A549 (cell line): Measurements from ENCODE around the gene MSANTD1. TPM values are rescaled to one million over a fixed set of nuclear protein-coding genes. Genes with fewer than 3 reads are reported as not detected.

Source experiments
- ATAC-seq, 2 experiments: fragments of 200-7000 bp in 1 of 2; fragments of >200 bp in 1 of 2; cut with Nextera tagmentation in 1 of 2; cut with Tn5 transposase in 1 of 2; 3 replicates each; pipeline versions ENCODE4 v1.8.0 to v1.9.1; 2018 to 2020; ENCODE audit warnings: mild to moderate bottlenecking in 1 of 2, moderate library complexity in 1 of 2
- CTCF ChIA-PET: fragments of 300-600 bp; sonication (Branson Sonifier 250); formaldehyde crosslinking; extraction: SDS; loops from one replicate; lab custom pipeline; 2021; ENCODE audit warnings: antibody characterized with exemption, inconsistent platforms; lab: Yijun Ruan, JAX
- POLR2A ChIA-PET: fragments of 350-600 bp; formaldehyde crosslinking; extraction: SDS; loops from one replicate; lab custom pipeline; 2021; ENCODE audit warnings: antibody characterized with exemption, inconsistent platforms; lab: Yijun Ruan, JAX
- DNase-seq, 2 experiments: peaks; one replicate each; pipeline versions ENCODE4 v3.0.0 to v3.0.0-alpha.2; 2011 to 2016; ENCODE audit warnings: low read depth in 1 of 2, low spot score in 1 of 2
- FAIRE-seq: peaks from 2 replicates; lab custom pipeline; 2011; peaks lifted over from hg19 to GRCh38; lab: Jason Lieb, UNC
- H3K27ac ChIP-seq, 2 experiments: fragments of >200 bp; sonication (Bioruptor Twin); formaldehyde crosslinking; 3 replicates each; pipeline ENCODE4 v1.5.1; 2016 to 2017
- H3K4me1 ChIP-seq: fragments of >200 bp; sonication (Bioruptor Twin); formaldehyde crosslinking; 3 replicates; pipeline ENCODE4 v1.6.1; 2016
- H3K4me2 ChIP-seq: fragments of >200 bp; sonication (Bioruptor Twin); formaldehyde crosslinking; 3 replicates; pipeline ENCODE4 v1.6.1; 2016
- H3K4me3 ChIP-seq: fragments of >200 bp; sonication (Bioruptor Twin); formaldehyde crosslinking; 3 replicates; pipeline ENCODE4 v1.5.1; 2016
- H3K9me3 ChIP-seq: fragments of >200 bp; sonication (Bioruptor Twin); formaldehyde crosslinking; 3 replicates; pipeline ENCODE4 v1.6.1; 2016
- ATOH8 ChIP-seq: fragments of 250-450 bp; sonication (Bioruptor Pico); IDR thresholded peaks from 2 replicates; pipeline ENCODE4 v1.5.0; 2020; ENCODE audit warnings: low read depth, mild to moderate bottlenecking, moderate library complexity
- BHLHE40 ChIP-seq: IDR thresholded peaks from 2 replicates; pipeline ENCODE4 v1.6.1; 2012; ENCODE audit warnings: low read depth, low read length, inconsistent platforms
- E2F6 ChIP-seq: IDR thresholded peaks from 2 replicates; pipeline ENCODE4 v1.6.1; 2012; ENCODE audit warnings: low read depth, borderline replicate concordance
- FOSL2 ChIP-seq, 2 experiments: fragments of 450-650 bp in 1 of 2; fragments of >200 bp in 1 of 2; sonication (Bioruptor Twin) in 1 of 2; formaldehyde crosslinking; IDR thresholded peaks; 2 replicates each; pipeline versions ENCODE4 v1.5.0 to v1.6.1; 2016 to 2020; ENCODE audit warnings: mild to moderate bottlenecking in 1 of 2, moderate library complexity in 1 of 2
- GATA3 ChIP-seq: IDR thresholded peaks from 2 replicates; pipeline ENCODE4 v1.6.1; 2012; ENCODE audit warnings: borderline replicate concordance
- HDAC2 ChIP-seq: fragments of 200-600 bp; sonication (generic); IDR thresholded peaks from 2 replicates; pipeline ENCODE4 v1.6.1; 2016
- HES2 ChIP-seq: fragments of >200 bp; sonication (Bioruptor Twin); formaldehyde crosslinking; IDR thresholded peaks from 2 replicates; pipeline ENCODE4 v1.6.1; 2016
- JUN ChIP-seq, 2 experiments: fragments of >200 bp; sonication (Bioruptor Twin); formaldehyde crosslinking; IDR thresholded peaks; 2 replicates in 1 of 2; 3 replicates in 1 of 2; pipeline ENCODE4 v1.6.1; 2016 to 2017
- KDM5A ChIP-seq: fragments of 200-600 bp; sonication (generic); IDR thresholded peaks from 2 replicates; pipeline ENCODE4 v1.6.1; 2016; ENCODE audit warnings: antibody characterized with exemption, mild to moderate bottlenecking
- MAFK ChIP-seq: fragments of 450-650 bp; IDR thresholded peaks from 2 replicates; pipeline ENCODE4 v1.6.1; 2014; ENCODE audit not compliant: partially characterized antibody
- MAZ ChIP-seq: fragments of 150-350 bp; IDR thresholded peaks from 2 replicates; pipeline ENCODE4 v1.6.1; 2014; ENCODE audit warnings: antibody characterized with exemption, low read depth, low read length, borderline replicate concordance
- NR3C1 ChIP-seq: fragments of >200 bp; sonication (Bioruptor Twin); formaldehyde crosslinking; IDR thresholded peaks from 3 replicates; pipeline ENCODE4 v1.6.1; 2017
- PHF8 ChIP-seq: fragments of 200-600 bp; sonication (generic); IDR thresholded peaks from 2 replicates; pipeline ENCODE4 v1.6.1; 2016; ENCODE audit warnings: low read depth, mild to moderate bottlenecking, antibody characterized with exemption, moderate library complexity, borderline replicate concordance
- POLR2A ChIP-seq: IDR thresholded peaks from 2 replicates; pipeline ENCODE4 v1.6.1; 2012; ENCODE audit warnings: mild to moderate bottlenecking, low read length
- RARB ChIP-seq: fragments of 250-450 bp; sonication (Bioruptor Pico); IDR thresholded peaks from 2 replicates; pipeline ENCODE4 v1.8.0; 2021; ENCODE audit warnings: mild to moderate bottlenecking, moderate library complexity
- RFX5 ChIP-seq: fragments of 450-650 bp; IDR thresholded peaks from 2 replicates; pipeline ENCODE4 v1.7.1; 2014; ENCODE audit warnings: antibody characterized with exemption, mild to moderate bottlenecking, moderate library complexity
- RNF2 ChIP-seq: fragments of 200-600 bp; sonication (generic); IDR thresholded peaks from 2 replicates; pipeline ENCODE4 v1.6.1; 2016; ENCODE audit warnings: low read depth, mild to moderate bottlenecking, antibody characterized with exemption, moderate library complexity, borderline replicate concordance
- SMC3 ChIP-seq: fragments of >200 bp; sonication (Bioruptor Twin); formaldehyde crosslinking; IDR thresholded peaks from 3 replicates; pipeline ENCODE4 v1.6.1; 2018; ENCODE audit warnings: inconsistent platforms
- SREBF2 ChIP-seq: fragments of 450-650 bp; IDR thresholded peaks from 2 replicates; pipeline ENCODE4 v1.6.1; 2014; ENCODE audit warnings: mild to moderate bottlenecking, moderate library complexity
- TFCP2L1 ChIP-seq: fragments of 250-450 bp; sonication (Bioruptor Pico); IDR thresholded peaks from 2 replicates; pipeline ENCODE4 v1.5.0; 2021; ENCODE audit warnings: mild to moderate bottlenecking
- TP53 ChIP-seq: fragments of 250-450 bp; sonication (Bioruptor Pico); IDR thresholded peaks from 2 replicates; pipeline ENCODE4 v1.5.0; 2021; ENCODE audit warnings: mild to moderate bottlenecking, moderate library complexity
- ZC3H11A ChIP-seq: fragments of 450-650 bp; IDR thresholded peaks from 2 replicates; pipeline ENCODE4 v1.6.1; 2014; ENCODE audit warnings: antibody characterized with exemption, mild to moderate bottlenecking
- ZFP36 ChIP-seq: fragments of 450-650 bp; IDR thresholded peaks from 2 replicates; pipeline ENCODE4 v1.6.1; 2014; ENCODE audit warnings: borderline replicate concordance; ENCODE audit not compliant: partially characterized antibody
- WGBS: methylation state at CpG from one replicate; pipeline ENCODE4 v1.1.6; 2017; ENCODE audit errors: missing lambda C conversion rate; 5-methylcytosine and 5-hydroxymethylcytosine counted together
- polyA plus RNA-seq, 4 experiments: library from polyadenylated mRNA; depleted of rRNA in 3 of 4; stranded (reverse); fragments of >200 nt; fragmentation: RNase III in 1 of 4; extraction: RNeasy Plus Mini Kit Qiagen cat#74134 plus additional on column Dnase treatment in 1 of 4; gene quantifications; 2 replicates in 3 of 4; 3 replicates in 1 of 4; pipeline ENCODE4 v1.2.3, GENCODE V29; 2011 to 2017
- TF ChIP-seq, protein P1 (sequence below): fragments of 250-450 bp; sonication (Bioruptor Pico); IDR thresholded peaks from 2 replicates; pipeline ENCODE4 v1.5.0; 2021; ENCODE audit warnings: mild to moderate bottlenecking, moderate library complexity, borderline replicate concordance
- TF ChIP-seq, protein P2 (sequence below): fragments of 150-350 bp; IDR thresholded peaks from 2 replicates; pipeline ENCODE4 v1.6.1; 2014; ENCODE audit warnings: low read depth, mild to moderate bottlenecking, low read length
- TF ChIP-seq, protein P3 (sequence below): fragments of >200 bp; sonication (Bioruptor Twin); formaldehyde crosslinking; IDR thresholded peaks from 3 replicates; pipeline ENCODE4 v1.6.1; 2016

MSANTD1 gene
- polyA plus RNA-seq, 2 of the 4 experiments (the other 2 are of a cell fraction): 0.08 to 0.12 TPM

DNA sequence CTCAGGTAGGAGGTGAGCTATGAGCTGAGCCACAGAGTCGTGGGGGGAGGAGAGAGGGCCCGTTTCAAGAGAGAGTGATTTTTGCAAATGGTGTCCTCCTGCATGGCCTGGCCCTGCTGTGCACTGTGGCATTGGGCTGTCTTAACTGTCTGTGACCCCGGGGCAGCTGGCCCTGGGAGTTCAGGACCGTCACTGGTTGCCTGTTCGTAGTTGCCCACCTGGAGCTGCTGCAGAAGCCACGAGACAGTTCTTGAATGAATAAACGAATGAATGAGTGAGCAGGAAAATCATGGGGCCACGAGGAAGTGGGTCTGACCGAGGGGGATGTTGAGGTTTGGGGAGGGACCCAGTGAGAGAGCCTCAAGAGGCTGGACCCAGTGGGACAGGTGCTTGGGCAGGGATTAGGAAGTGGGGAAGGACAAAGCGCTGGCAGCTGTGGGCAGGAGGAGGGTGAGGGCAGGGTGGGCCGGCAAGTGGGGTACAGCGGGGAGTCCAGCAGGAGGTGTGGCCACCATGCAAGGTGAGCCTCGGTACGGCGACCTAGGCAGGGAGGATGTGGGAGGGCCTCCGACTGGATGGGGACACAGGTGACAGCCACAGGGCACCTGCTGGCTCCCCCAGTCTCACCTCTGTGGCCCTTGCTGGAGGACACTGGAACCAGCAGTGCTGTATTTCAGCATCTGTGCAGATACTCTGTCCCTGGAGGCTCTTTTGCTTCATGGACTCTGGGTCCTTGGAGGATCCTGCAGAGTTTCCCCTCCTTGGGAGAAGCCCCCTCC, 54.0 kb downstream of the MSANTD1 start:
- FAIRE-seq (no peak), DNase-seq (no peak), ATAC-seq (no peak)
- POLR2A ChIA-PET: no interaction called here
- CTCF ChIA-PET: interaction anchor here (0.6 kb wide), 1 partner anchor 55 kb away, joined by 3 read pairs; no protein-coding TSS in a partner anchor
- Histone ChIP-seq H3K4me3 (no peak overlapping the region), H3K4me1 (peaks cover 7% of the 10 kb centered on the region; the same call in 1 of the 3 replicates), H3K9me3 (no peaks in the 10 kb centered on the region), H3K4me2 (no peak overlapping the region), H3K27ac (no peak overlapping the region)
- no peak for TF ChIP-seq RNF2
- no peak for TF ChIP-seq RFX5
- TF ChIP-seq SMC3: no peak
- TF ChIP-seq, protein P1, sequence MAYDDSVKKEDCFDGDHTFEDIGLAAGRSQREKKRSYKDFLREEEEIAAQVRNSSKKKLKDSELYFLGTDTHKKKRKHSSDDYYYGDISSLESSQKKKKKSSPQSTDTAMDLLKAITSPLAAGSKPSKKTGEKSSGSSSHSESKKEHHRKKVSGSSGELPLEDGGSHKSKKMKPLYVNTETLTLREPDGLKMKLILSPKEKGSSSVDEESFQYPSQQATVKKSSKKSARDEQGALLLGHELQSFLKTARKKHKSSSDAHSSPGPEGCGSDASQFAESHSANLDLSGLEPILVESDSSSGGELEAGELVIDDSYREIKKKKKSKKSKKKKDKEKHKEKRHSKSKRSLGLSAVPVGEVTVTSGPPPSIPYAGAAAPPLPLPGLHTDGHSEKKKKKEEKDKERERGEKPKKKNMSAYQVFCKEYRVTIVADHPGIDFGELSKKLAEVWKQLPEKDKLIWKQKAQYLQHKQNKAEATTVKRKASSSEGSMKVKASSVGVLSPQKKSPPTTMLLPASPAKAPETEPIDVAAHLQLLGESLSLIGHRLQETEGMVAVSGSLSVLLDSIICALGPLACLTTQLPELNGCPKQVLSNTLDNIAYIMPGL (CRISPR knock-in tag): no peak
- no peak for TF ChIP-seq FOSL2 (IDR thresholded peaks at IDR 0.05)
- no peak for TF ChIP-seq FOSL2 (CRISPR knock-in tag; IDR thresholded peaks at IDR 0.05)
- TF ChIP-seq SREBF2: no peak
- TF ChIP-seq BHLHE40: no peak
- no peak for TF ChIP-seq HES2
- no peak for TF ChIP-seq KDM5A
- TF ChIP-seq POLR2A: no peak
- no peak for TF ChIP-seq TFCP2L1 (CRISPR knock-in tag)
- WGBS: 84% methylated on average over 13 of the region's 16 CpGs

- Histone ChIP-seq H3K4me2 (no peak overlapping the region), H3K4me1 (peaks cover 7% of the 10 kb centered on the region; the same call in 1 of the 3 replicates), H3K9me3 (no peaks in the 10 kb centered on the region), H3K4me3 (no peak overlapping the region), H3K27ac (no peak overlapping the region)
- FAIRE-seq: no peak
- TF ChIP-seq NR3C1: no peak
- TF ChIP-seq, protein P2, sequence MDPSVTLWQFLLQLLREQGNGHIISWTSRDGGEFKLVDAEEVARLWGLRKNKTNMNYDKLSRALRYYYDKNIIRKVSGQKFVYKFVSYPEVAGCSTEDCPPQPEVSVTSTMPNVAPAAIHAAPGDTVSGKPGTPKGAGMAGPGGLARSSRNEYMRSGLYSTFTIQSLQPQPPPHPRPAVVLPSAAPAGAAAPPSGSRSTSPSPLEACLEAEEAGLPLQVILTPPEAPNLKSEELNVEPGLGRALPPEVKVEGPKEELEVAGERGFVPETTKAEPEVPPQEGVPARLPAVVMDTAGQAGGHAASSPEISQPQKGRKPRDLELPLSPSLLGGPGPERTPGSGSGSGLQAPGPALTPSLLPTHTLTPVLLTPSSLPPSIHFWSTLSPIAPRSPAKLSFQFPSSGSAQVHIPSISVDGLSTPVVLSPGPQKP: no peak
- TF ChIP-seq TP53 (CRISPR knock-in tag): no peak
- no peak for TF ChIP-seq GATA3
- no peak for TF ChIP-seq E2F6
- TF ChIP-seq HDAC2: no peak
- no peak for TF ChIP-seq RARB (CRISPR knock-in tag)
- no peak for TF ChIP-seq PHF8
- TF ChIP-seq, protein P3, sequence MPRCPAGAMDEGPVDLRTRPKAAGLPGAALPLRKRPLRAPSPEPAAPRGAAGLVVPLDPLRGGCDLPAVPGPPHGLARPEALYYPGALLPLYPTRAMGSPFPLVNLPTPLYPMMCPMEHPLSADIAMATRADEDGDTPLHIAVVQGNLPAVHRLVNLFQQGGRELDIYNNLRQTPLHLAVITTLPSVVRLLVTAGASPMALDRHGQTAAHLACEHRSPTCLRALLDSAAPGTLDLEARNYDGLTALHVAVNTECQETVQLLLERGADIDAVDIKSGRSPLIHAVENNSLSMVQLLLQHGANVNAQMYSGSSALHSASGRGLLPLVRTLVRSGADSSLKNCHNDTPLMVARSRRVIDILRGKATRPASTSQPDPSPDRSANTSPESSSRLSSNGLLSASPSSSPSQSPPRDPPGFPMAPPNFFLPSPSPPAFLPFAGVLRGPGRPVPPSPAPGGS: no peak
- no peak for TF ChIP-seq ATOH8 (CRISPR knock-in tag)
- no peak for TF ChIP-seq ZC3H11A
- no peak for TF ChIP-seq TFCP2L1 (CRISPR knock-in tag)
- TF ChIP-seq, protein P1 (CRISPR knock-in tag): no peak
- TF ChIP-seq MAFK: no peak
- TF ChIP-seq ZFP36: no peak
- TF ChIP-seq JUN (IDR thresholded peaks at IDR 0.05): no peak
- TF ChIP-seq MAZ: no peak
- TF ChIP-seq BHLHE40: no peak
- ATAC-seq: no peak
- POLR2A ChIA-PET: no interaction called here
- no peak for DNase-seq
- 78% methylated on average over 2 of the region's 2 CpGs for WGBS
- CTCF ChIA-PET: no interaction called here
These were observed 54.5 kb downstream of the MSANTD1 start for GRCh38 chr4:3303565-3303824.
